Endodermal cell (in vitro differentiated cells): Measurements from ENCODE around the gene STC2. TPM values are rescaled to one million over a fixed set of nuclear protein-coding genes. Genes with fewer than 3 reads are reported as not detected.

Experiments used
- DNase-seq: peaks from one replicate; pipeline ENCODE4 v3.0.0-alpha.2; 2017
- H3K27ac ChIP-seq: 2 replicates; pipeline ENCODE4 v1.5.1; 2013; ENCODE audit warnings: mild to moderate bottlenecking, low read depth, low read length, moderate library complexity
- H3K27me3 ChIP-seq: 2 replicates; pipeline ENCODE4 v1.6.1; 2013; ENCODE audit warnings: mild to moderate bottlenecking, low read length, moderate library complexity; ENCODE audit not compliant: insufficient read depth, control insufficient read depth, poor library complexity, severe bottlenecking
- H3K36me3 ChIP-seq: 2 replicates; pipeline ENCODE4 v1.7.0; 2013; ENCODE audit warnings: mild to moderate bottlenecking, low read length, moderate library complexity; ENCODE audit not compliant: control insufficient read depth, insufficient read depth
- H3K4me1 ChIP-seq: one replicate; pipeline ENCODE4 v1.7.0; 2013; ENCODE audit warnings: low read length; ENCODE audit not compliant: control insufficient read depth, insufficient read depth
- H3K4me3 ChIP-seq: 2 replicates; pipeline ENCODE4 v1.5.1; 2013; ENCODE audit warnings: mild to moderate bottlenecking, low read length, moderate library complexity
- H3K9ac ChIP-seq: 2 replicates; pipeline ENCODE4 v1.6.1; 2013; ENCODE audit warnings: mild to moderate bottlenecking, low read length, moderate library complexity; ENCODE audit not compliant: poor library complexity, severe bottlenecking; ENCODE audit errors: extremely low read depth
- H3K9me3 ChIP-seq: 2 replicates; pipeline ENCODE4 v1.6.1; 2013; ENCODE audit warnings: mild to moderate bottlenecking, low read length, moderate library complexity; ENCODE audit not compliant: control insufficient read depth
- H3K27ac Mint-ChIP-seq: 2 replicates; pipeline ENCODE4 v1.8.0; 2020; ENCODE audit warnings: mixed read lengths
- H3K27me3 Mint-ChIP-seq: 2 replicates; pipeline ENCODE4 v1.8.0; 2021; ENCODE audit warnings: mild to moderate bottlenecking, mixed read lengths; ENCODE audit not compliant: insufficient read depth
- H3K36me3 Mint-ChIP-seq: 2 replicates; pipeline ENCODE4 v1.8.0; 2020; ENCODE audit warnings: low read depth, mixed read lengths
- H3K4me1 Mint-ChIP-seq: 2 replicates; pipeline ENCODE4 v1.8.0; 2020; ENCODE audit warnings: mixed read lengths
- H3K4me3 Mint-ChIP-seq: 2 replicates; pipeline ENCODE4 v1.8.0; 2020; ENCODE audit warnings: mild to moderate bottlenecking, moderate library complexity, mixed read lengths
- H3K9me3 Mint-ChIP-seq: 2 replicates; pipeline ENCODE4 v1.8.0; 2020; ENCODE audit warnings: mild to moderate bottlenecking, mixed read lengths
- CTCF ChIP-seq: fragments of 200-600 bp; sonication (generic); conservative IDR thresholded peaks from 2 replicates; pipeline ENCODE4 v1.5.0; 2021; ENCODE audit warnings: antibody characterized with exemption, mild to moderate bottlenecking
- WGBS, 2 experiments: methylation state at CpG; one replicate each; pipeline versions ENCODE4 v1.1.5 to v1.1.7; 2013; ENCODE audit warnings: missing lambda C conversion rate in 2 of 2, mixed read lengths in 1 of 2; ENCODE audit not compliant: insufficient coverage in 1 of 2, insufficient read length in 1 of 2; 5-methylcytosine and 5-hydroxymethylcytosine counted together
- total RNA-seq, 2 donors: library from RNA; stranded (reverse); fragmentation: NEBNext Ultra II Directional in 1 of 2; extraction: Animal tissue kit (Norgen Biotek cat#: 25700) in 1 of 2; gene quantifications; 2 replicates in 1 of 2; 3 replicates in 1 of 2; pipeline ENCODE4 v1.2.1, GENCODE V29; 2021

STC2 gene
- total RNA-seq, 2 donors from 2014 or later: 4.6 to 4.8 TPM

DNA sequence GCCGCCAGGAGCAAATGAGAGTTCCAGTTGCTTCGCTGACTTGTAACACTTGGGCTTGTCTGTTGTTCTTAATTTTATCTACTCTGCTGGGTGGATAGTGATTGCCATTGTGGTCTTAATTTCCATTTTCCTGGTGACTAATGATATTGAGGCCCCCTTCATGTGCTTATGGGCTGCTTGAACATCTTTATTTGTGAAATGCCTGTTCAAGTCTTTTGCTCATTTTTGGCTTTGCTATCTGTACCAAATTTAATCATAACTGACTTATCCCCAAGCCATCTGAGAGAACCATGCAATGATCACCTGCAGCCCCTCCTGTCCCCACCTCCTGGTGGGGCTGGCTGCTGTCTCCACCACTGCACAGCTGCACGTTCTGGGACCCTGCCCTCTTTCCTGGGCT lies 20.5 kb downstream of the STC2 start:
- H3K36me3 Mint-ChIP-seq: no peaks in the 10 kb centered on the region

GRCh38 chr5:173306695-173307094 lies 21.5 kb downstream of the STC2 start:
- H3K4me3 ChIP-seq: no peak overlapping the region
- peaks cover 24% of the 10 kb centered on the region for H3K4me1 Mint-ChIP-seq
- 88 to 92% methylated on average over 3 of the region's 3 CpGs for WGBS, 2 experiments
- no peaks in the 10 kb centered on the region for H3K36me3 Mint-ChIP-seq
- peaks cover 13% of the 10 kb centered on the region for H3K9me3 Mint-ChIP-seq
- H3K36me3 ChIP-seq: no peaks in the 10 kb centered on the region
- H3K27me3 ChIP-seq: no peaks in the 10 kb centered on the region
- DNase-seq: no peak
- TF ChIP-seq CTCF: no peak
- H3K4me1 ChIP-seq: peaks cover 9% of the 10 kb centered on the region
- H3K9me3 ChIP-seq: peaks cover 7% of the 10 kb centered on the region
- H3K27ac Mint-ChIP-seq: no peak overlapping the region
- H3K4me3 Mint-ChIP-seq: no peak overlapping the region
- no peak overlapping the region for H3K27ac ChIP-seq
- no peak overlapping the region for H3K9ac ChIP-seq
- peaks cover 26% of the 10 kb centered on the region for H3K27me3 Mint-ChIP-seq

More for the DNA sequence above, 20.5 kb downstream of the STC2 start:
- no peak for DNase-seq
- Mint-ChIP-seq H3K27me3 (peaks cover 26% of the 10 kb centered on the region), H3K4me3 (no peak overlapping the region), H3K9me3 (peaks cover 13% of the 10 kb centered on the region), H3K27ac (no peak overlapping the region), H3K4me1 (peaks cover 17% of the 10 kb centered on the region)
- Histone ChIP-seq H3K27ac (no peak overlapping the region), H3K36me3 (no peaks in the 10 kb centered on the region), H3K4me1 (peaks cover 9% of the 10 kb centered on the region), H3K9me3 (peaks cover 7% of the 10 kb centered on the region), H3K27me3 (no peaks in the 10 kb centered on the region), H3K4me3 (no peak overlapping the region), H3K9ac (no peak overlapping the region)
- WGBS, 2 experiments: 95% methylated on average over 2 to 3 of the region's 3 CpGs
- TF ChIP-seq CTCF: no peak

GRCh38 chr5:173304591-173304988 lies 23.6 kb downstream of the STC2 start:
- no peak overlapping the region for H3K27ac ChIP-seq
- 59 to 77% methylated on average over 10 of the region's 10 CpGs for WGBS, 2 experiments

More at GRCh38 chr5:173304591-173304988, 23.6 kb downstream of the STC2 start:
- Histone ChIP-seq H3K36me3 (no peaks in the 10 kb centered on the region), H3K4me1 (peaks cover 9% of the 10 kb centered on the region), H3K9me3 (peaks cover 7% of the 10 kb centered on the region), H3K4me3 (no peak overlapping the region), H3K27me3 (no peaks in the 10 kb centered on the region), H3K9ac (no peak overlapping the region)
- Mint-ChIP-seq H3K36me3 (no peaks in the 10 kb centered on the region), H3K4me1 (peaks cover 27% of the 10 kb centered on the region), H3K9me3 (peaks cover 13% of the 10 kb centered on the region), H3K27me3 (peaks cover 25% of the 10 kb centered on the region), H3K27ac (no peak overlapping the region), H3K4me3 (no peak overlapping the region)
- no peak for TF ChIP-seq CTCF
- DNase-seq: no peak
